GM18951 (cell line): ENCODE results near the gene RDM1.

Experiments used
- POLR2A ChIP-seq: IDR thresholded peaks from 4 replicates; pipeline ENCODE4 v1.6.1; 2011; ENCODE audit warnings: mild to moderate bottlenecking; ENCODE audit not compliant: insufficient read length, insufficient read depth; ENCODE audit errors: extremely low read depth
- in situ Hi-C: fragments of 300-500 bp; cut with MboI; formaldehyde crosslinking; loops from one replicate; pipeline ENCODE4 v1.12.0; 2022; ENCODE audit warnings: low sequenced_read_pairs, mixed read lengths, inconsistent platforms; ENCODE audit not compliant: unreplicated experiment

RDM1 gene

DNA sequence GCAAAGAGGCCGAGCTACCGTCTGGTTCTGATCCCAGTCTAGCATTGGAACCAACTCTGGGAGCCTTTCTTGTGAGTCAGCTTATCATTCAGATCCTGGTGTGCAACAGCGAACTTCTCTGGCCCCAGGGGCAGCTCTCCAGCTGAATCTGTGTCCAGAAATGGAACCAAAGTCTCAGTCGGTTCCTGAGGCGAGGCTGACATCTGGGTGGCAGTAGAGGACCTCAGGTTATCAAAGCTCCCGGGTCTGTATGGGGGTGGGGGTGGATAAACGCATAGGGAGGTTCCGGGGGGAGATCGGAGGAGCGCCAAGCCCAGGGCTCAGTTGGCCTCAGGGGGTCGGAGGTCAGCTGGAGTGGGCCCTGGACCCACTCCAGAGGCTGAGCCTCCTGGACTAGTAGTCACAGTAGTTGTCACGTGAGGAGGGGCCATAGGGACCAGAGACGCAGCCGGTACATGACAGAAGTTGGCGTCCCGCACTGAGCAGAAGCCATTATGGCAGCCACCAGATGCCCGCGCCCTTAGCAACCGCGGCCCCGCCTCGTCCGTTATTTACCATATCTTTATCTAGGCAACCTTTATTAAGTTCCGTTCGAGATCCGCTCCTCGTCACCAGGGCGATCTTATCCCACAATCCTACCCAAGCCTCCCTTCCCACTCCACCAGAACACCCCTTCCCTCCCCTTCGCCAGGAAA is 12.9 kb downstream of the RDM1 start:
- no peak for TF ChIP-seq POLR2A
- in situ Hi-C loops: no loop called here

DNA sequence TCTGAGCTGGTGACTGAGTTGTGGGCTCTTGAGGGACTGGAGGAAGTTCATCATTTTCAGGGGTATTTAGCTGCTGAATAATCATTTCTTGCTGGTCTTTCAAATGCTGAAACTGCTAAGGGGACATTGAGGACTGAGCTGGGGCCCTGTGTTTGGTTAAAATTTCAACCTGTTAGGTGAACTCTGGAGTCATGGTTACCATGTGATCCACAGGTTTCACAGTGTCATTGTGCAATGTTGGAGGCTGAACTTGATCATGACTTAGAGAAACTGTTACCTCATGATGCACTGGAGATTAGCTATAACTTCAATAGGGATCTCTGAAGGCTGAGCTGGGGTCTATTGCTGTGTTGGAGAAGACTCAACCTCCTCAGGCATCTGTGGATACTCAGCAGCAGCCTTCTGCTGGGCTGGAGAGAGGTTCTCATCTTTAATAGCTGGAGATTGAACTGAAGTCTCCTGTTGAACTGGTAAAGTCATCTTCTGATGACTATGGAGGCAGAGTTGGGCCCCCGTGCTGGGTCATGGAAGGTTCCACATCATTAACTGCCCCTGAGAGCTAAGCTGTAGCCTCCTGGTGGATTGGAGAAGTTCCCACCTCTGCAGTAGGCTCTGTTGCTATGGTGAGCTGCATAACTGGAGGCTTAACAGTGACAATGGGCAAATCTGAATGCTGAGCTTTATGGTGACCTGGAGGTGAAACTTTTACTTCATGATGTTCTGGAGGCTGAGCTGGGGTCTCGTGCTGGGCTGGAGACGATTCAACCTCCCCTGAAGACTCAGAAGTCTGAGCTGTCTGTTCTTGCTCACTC is 15.2 kb downstream of the RDM1 start:
- TF ChIP-seq POLR2A: no peak

DNA sequence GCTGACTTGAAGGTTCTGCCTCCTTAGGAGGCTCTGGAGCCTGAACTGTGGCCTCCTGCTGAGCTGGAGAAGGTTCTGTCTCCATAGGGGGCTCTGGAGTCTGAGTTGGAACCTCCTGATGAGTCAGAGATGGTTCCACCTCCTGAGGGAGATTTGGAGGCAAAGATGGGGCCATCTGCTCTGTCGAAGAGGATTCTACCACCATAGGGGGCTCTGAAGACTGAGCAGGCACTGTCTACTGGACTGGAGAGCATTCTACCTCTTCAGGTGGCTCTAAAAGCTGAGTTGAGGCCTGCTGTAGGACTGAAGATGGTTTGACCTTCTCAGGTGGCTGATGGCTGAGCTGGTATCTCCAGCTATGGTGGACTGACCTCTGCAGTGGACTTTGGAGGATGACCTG is 16.2 kb downstream of the RDM1 start:
- no peak for TF ChIP-seq POLR2A
- in situ Hi-C loops: no loop called here

More for the DNA sequence above, 15.2 kb downstream of the RDM1 start:
- in situ Hi-C loops: no loop called here

DNA sequence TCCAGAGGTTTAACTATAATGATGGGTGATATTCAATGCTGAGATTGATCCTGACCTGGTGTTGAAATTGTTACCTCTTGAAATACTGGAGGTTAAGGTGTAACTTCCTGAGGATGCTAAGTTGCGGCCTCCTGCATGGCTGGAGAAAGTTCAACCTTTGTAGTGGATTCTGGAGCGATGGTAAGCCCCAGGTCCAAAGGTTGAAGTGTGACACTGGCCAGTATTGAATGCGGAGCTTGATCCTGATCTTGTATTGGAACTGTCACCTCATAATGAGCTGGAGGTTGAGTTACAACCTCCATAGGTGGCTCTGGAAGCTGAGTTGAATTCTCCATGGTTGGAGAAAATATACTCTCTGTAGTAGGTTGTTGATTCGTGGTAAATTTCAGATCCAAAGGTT is 17.0 kb downstream of the RDM1 start:
- TF ChIP-seq POLR2A: no peak
- in situ Hi-C loops: no loop called here

DNA sequence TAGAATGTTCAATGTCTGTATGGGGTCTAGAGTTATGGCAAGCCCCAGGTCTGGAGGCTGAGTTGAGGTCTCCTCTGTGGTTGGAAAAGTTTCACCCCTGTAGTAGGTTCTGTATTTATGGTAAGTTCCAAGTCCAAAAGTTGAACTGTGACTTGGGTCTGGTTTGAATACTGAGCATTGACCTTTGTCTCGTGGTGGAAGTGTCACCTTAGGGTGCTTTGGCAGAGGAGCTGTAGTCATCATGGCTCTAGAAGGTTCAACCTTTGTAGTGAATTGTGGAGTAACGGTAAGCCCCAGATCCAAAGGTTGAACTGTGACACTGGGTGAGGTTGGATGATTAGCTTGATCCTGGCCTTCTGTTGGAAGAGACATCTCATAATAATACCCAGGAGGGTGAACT is 17.6 kb downstream of the RDM1 start:
- no peak for TF ChIP-seq POLR2A
- in situ Hi-C loops: no loop called here

DNA sequence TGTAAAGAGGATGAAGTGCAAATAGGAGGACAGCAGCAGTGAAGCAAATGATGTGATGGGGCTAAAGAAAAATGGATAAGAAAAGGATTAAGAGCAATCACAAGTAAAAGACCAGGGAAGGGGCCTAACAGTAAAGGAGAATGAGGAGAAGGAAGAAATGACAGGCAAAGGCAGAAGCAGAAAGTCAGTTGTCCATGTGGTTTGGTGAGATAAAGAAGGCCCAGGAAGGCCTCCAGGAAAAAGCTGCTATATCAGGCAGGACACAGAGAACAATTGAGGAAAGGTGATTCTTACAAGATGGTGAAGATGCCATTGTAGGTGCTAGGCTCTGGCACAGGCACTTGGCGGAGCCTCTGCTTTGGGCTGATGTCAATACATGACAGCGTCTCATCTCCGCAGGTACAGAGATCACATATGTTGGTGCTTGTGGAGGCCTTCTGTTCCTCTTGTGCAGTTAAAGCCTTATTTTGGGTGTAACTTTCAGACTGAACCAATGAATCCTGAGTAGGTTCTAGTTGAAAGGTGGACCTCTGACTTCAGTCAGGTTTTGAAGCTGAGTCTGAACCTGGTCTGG is 18.1 kb downstream of the RDM1 start:
- in situ Hi-C loops: no loop called here
- TF ChIP-seq POLR2A: no peak

DNA sequence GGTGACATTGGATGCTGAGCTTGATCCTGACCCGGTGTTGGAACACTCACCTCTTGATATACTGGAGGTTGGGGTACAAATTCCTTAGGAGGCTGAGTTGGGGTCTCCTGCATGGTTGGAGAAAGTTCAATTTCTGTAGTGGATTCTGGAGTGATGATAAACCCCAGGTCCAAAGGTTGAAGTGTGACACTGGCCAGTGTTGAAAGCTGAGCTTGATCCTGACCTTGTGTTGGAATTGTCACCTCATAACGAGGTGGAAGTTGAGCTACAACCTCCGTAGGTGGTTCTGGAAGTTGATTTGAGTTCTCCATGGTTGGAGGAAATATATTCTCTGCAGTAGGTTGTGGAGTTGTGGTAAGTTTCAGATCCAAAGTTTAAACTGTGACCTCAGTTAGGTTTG is 21.2 kb downstream of the RDM1 start:
- in situ Hi-C loops: no loop called here

DNA sequence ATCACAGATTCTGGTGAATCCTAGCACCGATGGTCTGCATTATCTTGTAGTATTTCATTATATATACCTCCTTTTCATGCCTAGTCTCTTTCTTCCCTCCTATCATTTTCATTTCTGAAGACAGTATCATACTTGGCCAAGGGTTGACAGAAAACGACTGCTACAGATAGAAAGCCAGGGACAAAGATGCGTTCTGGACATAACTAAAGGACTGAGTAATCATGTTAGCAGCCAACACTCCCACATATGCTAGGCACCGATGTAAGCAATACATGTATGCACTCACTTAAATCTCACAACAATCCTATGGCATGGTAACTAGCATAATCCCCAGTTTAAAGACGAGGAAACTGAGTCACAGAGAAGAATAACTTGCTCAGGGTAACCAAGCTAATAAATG is 22.9 kb downstream of the RDM1 start:
- in situ Hi-C loops: no loop called here
- no peak for TF ChIP-seq POLR2A

More for the DNA sequence above, 21.2 kb downstream of the RDM1 start:
- no peak for TF ChIP-seq POLR2A

DNA sequence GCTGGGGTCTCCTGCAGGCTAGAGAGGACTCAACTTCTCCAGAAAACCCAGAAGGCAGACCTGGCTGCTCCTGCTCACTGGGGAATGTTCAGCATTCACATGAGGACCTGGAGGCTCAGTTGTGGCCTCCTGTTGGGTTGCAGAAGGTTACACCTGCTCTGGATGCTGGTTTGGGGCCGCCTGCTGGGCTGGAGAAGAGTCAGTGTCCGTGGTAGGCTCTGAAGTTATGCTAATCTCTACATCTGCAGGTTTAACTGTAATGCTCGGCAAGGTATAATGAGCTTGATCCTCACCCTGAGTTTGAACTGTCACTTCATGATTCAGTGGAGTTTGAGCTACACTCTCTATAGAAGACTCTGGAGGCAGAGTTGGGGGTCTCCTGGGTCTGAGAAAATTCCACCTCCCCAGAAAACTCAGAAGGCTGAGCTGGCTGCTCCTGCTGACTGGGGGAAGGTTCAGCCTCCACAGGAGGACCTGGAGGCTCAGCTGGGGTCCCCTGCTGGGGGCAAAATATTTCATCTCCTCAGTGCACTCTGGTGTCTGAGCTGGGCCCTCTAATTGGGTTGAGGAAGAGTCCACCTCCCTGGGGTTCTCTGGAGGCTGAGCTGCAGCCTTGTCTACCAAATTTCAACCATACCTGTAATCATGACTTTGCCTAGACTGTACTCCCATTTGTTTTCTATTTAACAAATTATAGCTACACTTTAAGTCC is 23.5 kb downstream of the RDM1 start:
- in situ Hi-C loops: no loop called here
- no peak for TF ChIP-seq POLR2A

DNA sequence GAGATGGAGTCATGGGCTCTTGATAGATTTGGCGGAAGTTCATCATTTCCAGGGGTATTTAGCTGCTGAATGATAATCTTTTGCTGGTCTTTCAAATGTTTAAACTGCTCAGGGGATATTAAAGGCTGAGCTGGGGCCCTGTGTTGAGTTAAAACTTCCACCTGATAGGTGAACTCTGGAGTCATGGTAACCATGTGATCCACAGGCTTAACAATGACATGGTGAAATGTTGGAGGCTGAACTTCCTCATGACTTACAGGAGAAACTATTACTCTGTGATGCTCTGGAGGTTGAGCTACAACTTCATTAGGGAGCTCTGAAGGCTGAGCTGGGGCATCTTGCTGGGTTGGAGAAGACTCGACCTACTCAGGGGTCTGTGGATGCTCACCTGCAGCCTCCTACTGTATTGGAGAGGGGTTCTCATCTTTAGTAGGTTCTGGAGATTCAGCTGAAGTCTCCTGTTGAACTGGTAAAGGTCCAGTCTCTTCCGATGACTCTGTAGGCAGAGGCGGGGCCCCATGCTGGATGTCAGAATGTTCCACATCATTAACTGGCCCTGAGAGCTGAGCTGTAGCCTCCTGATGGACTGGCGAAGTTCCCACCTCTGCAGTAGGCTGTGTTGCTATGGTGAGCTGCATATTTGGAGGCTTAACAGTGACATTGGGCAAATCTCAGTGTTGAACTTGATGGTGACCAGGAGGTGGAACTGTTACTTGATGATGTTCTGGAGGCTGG is 24.2 kb downstream of the RDM1 start:
- in situ Hi-C loops: no loop called here
- TF ChIP-seq POLR2A: no peak

DNA sequence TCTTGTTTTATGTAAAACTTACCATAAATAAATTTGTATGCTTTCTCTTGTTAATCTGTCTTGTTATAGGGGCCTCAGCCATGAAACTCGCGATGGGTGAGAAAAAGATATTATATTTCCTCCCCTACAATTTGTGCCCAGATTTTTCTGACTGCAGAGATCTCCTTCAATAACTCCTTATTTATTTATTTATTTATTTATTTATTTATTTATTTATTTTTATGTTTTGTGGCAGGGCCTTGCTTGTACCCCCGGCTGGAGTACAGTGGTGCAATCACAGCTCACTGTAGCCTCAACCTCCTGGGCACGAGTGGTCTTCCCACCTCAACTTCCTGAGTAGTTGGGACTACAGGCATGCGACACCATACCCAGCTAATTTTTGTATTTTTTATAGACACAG is 27.1 kb downstream of the RDM1 start:
- in situ Hi-C loops: no loop called here
- TF ChIP-seq POLR2A: no peak

DNA sequence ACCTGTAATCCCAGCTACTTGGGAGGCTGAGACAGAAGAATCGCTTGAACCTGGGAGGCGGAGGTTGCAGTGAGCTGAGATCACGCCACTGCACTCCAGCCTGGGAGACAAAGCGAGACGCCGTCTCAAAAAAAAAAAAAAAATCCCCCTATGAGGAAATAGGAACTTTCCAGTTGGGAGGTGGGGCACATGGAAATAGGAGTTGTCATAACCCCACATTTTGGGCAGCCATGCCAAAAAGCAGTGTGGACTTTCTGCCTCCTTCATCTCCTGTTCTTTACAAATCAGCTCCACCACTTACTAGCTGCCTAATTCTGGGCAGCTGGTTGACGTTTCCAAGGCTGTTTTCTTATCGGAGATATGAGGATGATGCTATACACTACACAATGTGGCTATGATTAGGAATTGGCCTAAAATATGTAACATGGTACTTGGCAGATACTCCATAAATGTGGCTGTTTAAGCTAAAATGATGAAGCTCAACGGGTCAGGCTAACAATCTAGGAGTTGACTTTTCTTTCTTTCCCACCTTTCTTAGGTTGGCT is 28.9 kb downstream of the RDM1 start:
- in situ Hi-C loops: no loop called here
- no peak for TF ChIP-seq POLR2A
